Measurements from ENCODE around the gene TSPAN3.

- no peak for TF ChIP-seq CTCF (optimal IDR thresholded peaks at IDR 0.05 in 1 of 3, IDR thresholded peaks at IDR 0.05 in 1 of 3, conservative IDR thresholded peaks at IDR 0.05 in 1 of 3; ENCODE audit: extremely low read depth in 1 of 3, insufficient read depth in 2 of 3, low read length in 3 of 3)
- TF ChIP-seq EZH2 (IDR thresholded peaks at IDR 0.05; ENCODE audit: low read length), result no peak
Observed at GRCh38 chr15:77017091-77017660, 53.7 kb downstream of the TSPAN3 start.

All from keratinocyte (primary cell).